ENCODE results near the gene ZBTB49.

The ZBTB49 gene

GRCh38 chr4:4281787-4282186 is 8.3 kb upstream of the ZBTB49 start:
- no peak for DNase-seq

GRCh38 chr4:4284827-4285618 is 5.0 kb upstream of the ZBTB49 start:
- no peak for DNase-seq

- DNase-seq, result no peak
These were observed 2.0 kb upstream of the ZBTB49 start for GRCh38 chr4:4288098-4288497.

GRCh38 chr4:4289055-4289454 is 996 bp upstream of the ZBTB49 start:
- no peak for DNase-seq

GRCh38 chr4:4289597-4289940 is 482 bp upstream of the ZBTB49 start:
- DNase-seq, result no peak

GRCh38 chr4:4293279-4293678 is 3.2 kb downstream of the ZBTB49 start:
- DNase-seq, result no peak

GRCh38 chr4:4296283-4296846 is 6.3 kb downstream of the ZBTB49 start:
- no peak for DNase-seq

- DNase-seq, result no peak
These were observed 9.0 kb downstream of the ZBTB49 start for GRCh38 chr4:4299006-4299405.

GRCh38 chr4:4302001-4302400 is 11.9 kb downstream of the ZBTB49 start:
- no peak for DNase-seq

- DNase-seq, result no peak
These were observed 12.4 kb downstream of the ZBTB49 start for GRCh38 chr4:4302416-4302815.

- no peak for DNase-seq
These were observed 16.9 kb downstream of the ZBTB49 start for GRCh38 chr4:4306920-4307319.

GRCh38 chr4:4308800-4309441 is 18.9 kb downstream of the ZBTB49 start:
- DNase-seq, result no peak

- DNase-seq, result no peak
These were observed 21.1 kb downstream of the ZBTB49 start for GRCh38 chr4:4311193-4311592.

GRCh38 chr4:4315461-4316149 is 25.6 kb downstream of the ZBTB49 start:
- no peak for DNase-seq

GRCh38 chr4:4316150-4316495 is 26.1 kb downstream of the ZBTB49 start:
- DNase-seq, result no peak

- no peak for DNase-seq
These were observed 27.6 kb downstream of the ZBTB49 start for GRCh38 chr4:4317496-4318232.

- DNase-seq, result no peak
These were observed 30.5 kb downstream of the ZBTB49 start for GRCh38 chr4:4320528-4320927.

- no peak for DNase-seq
These were observed 31.1 kb downstream of the ZBTB49 start for GRCh38 chr4:4320951-4321714.

- DNase-seq, result no peak
These were observed 32.1 kb downstream of the ZBTB49 start for GRCh38 chr4:4321951-4322688.

- DNase-seq, result no peak
These were observed 33.9 kb downstream of the ZBTB49 start for GRCh38 chr4:4323705-4324534.

GRCh38 chr4:4325321-4325720 is 35.3 kb downstream of the ZBTB49 start:
- no peak for DNase-seq
